Thyroid gland (tissue), 4 donors: ENCODE results near the gene REXO4.

Experiments used
- CTCF ChIP-seq, 6 experiments: fragments of 200-600 bp in 3 of 6; fragments of 450-650 bp in 3 of 6; sonication (generic) in 3 of 6; IDR thresholded peaks; one replicate each; pipeline ENCODE4 v1.5.1; 2016 to 2019; ENCODE audit warnings: antibody characterized with exemption in 6 of 6, mild to moderate bottlenecking in 2 of 6, inconsistent platforms in 1 of 6, moderate library complexity in 1 of 6
- POLR2A ChIP-seq, 2 donors: fragments of 450-650 bp; IDR thresholded peaks; one replicate each; pipeline ENCODE4 v1.6.1; 2017; ENCODE audit warnings: antibody characterized with exemption in 2 of 2, mild to moderate bottlenecking in 2 of 2, moderate library complexity in 1 of 2

GRCh38 chr9:133393399-133393798, 24.4 kb downstream of the REXO4 start:
- no peak for TF ChIP-seq CTCF (IDR thresholded peaks at IDR 0.05)
- no peak for TF ChIP-seq POLR2A (IDR thresholded peaks at IDR 0.05)
